ENCODE results near the gene ANXA2R. TPM values are rescaled to one million over a fixed set of nuclear protein-coding genes. Genes with fewer than 3 reads are reported as not detected.

ANXA2R gene
- total and polyA plus RNA-seq, 2 of the 13 experiments (the other 11 are each of a cell fraction or from before 2014, with no cell fraction given), result 0.95 to 1.3 TPM

GRCh38 chr5:43008363-43009153 lies 31.6 kb downstream of the ANXA2R start (continued):
- peak; percentile 45; the same call in 1 of the 2 replicates for TF ChIP-seq THAP9 (CRISPR knock-in tag; IDR thresholded peaks at IDR 0.05; ENCODE audit: borderline replicate concordance)
- TF ChIP-seq ZNF737 (CRISPR knock-in tag; IDR thresholded peaks at IDR 0.05; ENCODE audit: borderline replicate concordance), result no peak
- no peak; the same call in 1 of the 2 replicates for TF ChIP-seq ZNF274 (CRISPR knock-in tag; IDR thresholded peaks at IDR 0.05)
- no peak for TF ChIP-seq TRIM24 (CRISPR knock-in tag; IDR thresholded peaks at IDR 0.05)
- TF ChIP-seq KLF11 (CRISPR knock-in tag; IDR thresholded peaks at IDR 0.05), result 0 out of 2 replicates have a peak, but pooled peaks have one; percentile 29
- TF ChIP-seq DNMT3B (CRISPR knock-in tag; conservative IDR thresholded peaks at IDR 0.05), result 0 out of 2 replicates have a peak, but pooled peaks have one; percentile 49
- no peak for TF ChIP-seq ZNF441 (CRISPR knock-in tag; IDR thresholded peaks at IDR 0.05; ENCODE audit: borderline replicate concordance)
- no peak for TF ChIP-seq ZNF280B (CRISPR knock-in tag; IDR thresholded peaks at IDR 0.05; ENCODE audit: borderline replicate concordance)
- TF ChIP-seq DBP (CRISPR knock-in tag; IDR thresholded peaks at IDR 0.05; ENCODE audit: not compliant biosample characterization), result no peak
- no peak for TF ChIP-seq TERF1 (CRISPR knock-in tag; IDR thresholded peaks at IDR 0.05)
- TF ChIP-seq ONECUT2 (CRISPR knock-in tag; IDR thresholded peaks at IDR 0.05), result no peak
- no peak for TF ChIP-seq AKNA (CRISPR knock-in tag; IDR thresholded peaks at IDR 0.05; ENCODE audit: borderline replicate concordance)
- TF ChIP-seq BRD4 (CRISPR knock-in tag; IDR thresholded peaks at IDR 0.05), result peak; percentile 92
- TF ChIP-seq ZBTB39 (CRISPR knock-in tag; IDR thresholded peaks at IDR 0.05), result no peak
